Gastrocnemius medialis (tissue), 4 donors: ENCODE measurements around the gene AURKAIP1.

Experiments
- POLR2A ChIP-seq, 2 donors: fragments of 450-650 bp; IDR thresholded peaks; one replicate each; pipeline ENCODE4 v1.6.1; 2017; ENCODE audit warnings: antibody characterized with exemption in 2 of 2, mild to moderate bottlenecking in 2 of 2, moderate library complexity in 2 of 2
- TF ChIP-seq, protein P1 (sequence below), 5 experiments: fragments of 450-650 bp in 3 of 5; fragments of 200-600 bp in 2 of 5; sonication (generic) in 2 of 5; IDR thresholded peaks in 4 of 5; conservative IDR thresholded peaks in 1 of 5; 1 replicate in 4 of 5; 2 replicates in 1 of 5; pipeline ENCODE4 v1.5.1; 2016 to 2019; ENCODE audit warnings: antibody characterized with exemption in 5 of 5, mild to moderate bottlenecking in 3 of 5, moderate library complexity in 3 of 5

GRCh38 chr1:1420654-1421141 is 45.7 kb upstream of the AURKAIP1 start:
- TF ChIP-seq, protein P1, sequence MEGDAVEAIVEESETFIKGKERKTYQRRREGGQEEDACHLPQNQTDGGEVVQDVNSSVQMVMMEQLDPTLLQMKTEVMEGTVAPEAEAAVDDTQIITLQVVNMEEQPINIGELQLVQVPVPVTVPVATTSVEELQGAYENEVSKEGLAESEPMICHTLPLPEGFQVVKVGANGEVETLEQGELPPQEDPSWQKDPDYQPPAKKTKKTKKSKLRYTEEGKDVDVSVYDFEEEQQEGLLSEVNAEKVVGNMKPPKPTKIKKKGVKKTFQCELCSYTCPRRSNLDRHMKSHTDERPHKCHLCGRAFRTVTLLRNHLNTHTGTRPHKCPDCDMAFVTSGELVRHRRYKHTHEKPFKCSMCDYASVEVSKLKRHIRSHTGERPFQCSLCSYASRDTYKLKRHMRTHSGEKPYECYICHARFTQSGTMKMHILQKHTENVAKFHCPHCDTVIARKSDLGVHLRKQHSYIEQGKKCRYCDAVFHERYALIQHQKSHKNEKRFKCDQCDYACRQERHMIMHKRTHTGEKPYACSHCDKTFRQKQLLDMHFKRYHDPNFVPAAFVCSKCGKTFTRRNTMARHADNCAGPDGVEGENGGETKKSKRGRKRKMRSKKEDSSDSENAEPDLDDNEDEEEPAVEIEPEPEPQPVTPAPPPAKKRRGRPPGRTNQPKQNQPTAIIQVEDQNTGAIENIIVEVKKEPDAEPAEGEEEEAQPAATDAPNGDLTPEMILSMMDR (IDR thresholded peaks at IDR 0.05 in 4 of 5, conservative IDR thresholded peaks at IDR 0.05 in 1 of 5) = no peak
- no peak for TF ChIP-seq POLR2A (IDR thresholded peaks at IDR 0.05)
